ENCODE measurements around the gene ARFGEF2.
"Not testable (repeated sequence)": the region's sequence is repeated elsewhere in the genome, so short reads cannot be mapped to it uniquely, and the experiment has no call there.

ARFGEF2 gene

GRCh38 chr20:48930878-48931277 lies 9.4 kb downstream of the ARFGEF2 start:
- no peak for DNase-seq

DNA sequence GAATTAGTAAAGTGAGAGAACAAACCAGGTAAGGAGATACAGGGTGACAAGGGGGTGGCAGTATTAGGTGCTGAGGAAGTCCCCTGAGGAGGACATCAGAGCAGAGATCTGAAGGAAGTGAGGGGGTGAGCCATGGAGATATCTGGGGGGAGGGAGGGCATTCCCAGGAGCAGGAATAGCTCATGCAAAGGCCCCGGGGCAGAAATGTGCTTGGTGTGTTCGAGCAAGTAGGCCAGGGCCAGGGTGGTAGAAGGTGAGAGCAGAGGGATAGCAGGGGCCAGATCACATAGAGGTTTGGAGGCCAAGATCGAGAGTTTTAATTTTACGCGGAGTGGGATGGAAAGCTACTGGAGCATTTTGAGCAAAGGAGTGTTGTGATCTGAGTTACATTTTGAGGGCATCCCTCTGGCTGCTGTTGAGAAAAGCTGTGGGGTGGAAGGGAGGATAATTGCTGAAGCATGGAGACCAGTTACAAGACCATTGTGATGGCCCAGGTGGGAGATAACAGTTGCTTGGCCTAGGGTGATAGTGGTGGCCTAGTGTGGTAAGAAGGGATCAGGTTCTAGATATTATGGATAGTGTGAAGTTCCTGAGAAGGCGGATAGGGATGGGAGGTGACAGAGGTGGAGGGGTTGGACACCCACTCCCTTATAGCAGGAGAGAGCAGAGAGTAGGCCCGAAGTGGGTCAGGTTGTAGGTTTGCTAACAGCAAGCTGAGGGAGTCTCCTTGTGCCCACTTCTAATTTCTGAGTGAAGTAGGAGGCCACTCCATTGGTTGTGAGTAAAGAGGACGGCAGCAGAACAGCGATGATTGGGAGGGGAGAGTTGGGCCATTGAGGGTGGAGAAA lies 10.2 kb downstream of the ARFGEF2 start:
- no peak for DNase-seq

DNA sequence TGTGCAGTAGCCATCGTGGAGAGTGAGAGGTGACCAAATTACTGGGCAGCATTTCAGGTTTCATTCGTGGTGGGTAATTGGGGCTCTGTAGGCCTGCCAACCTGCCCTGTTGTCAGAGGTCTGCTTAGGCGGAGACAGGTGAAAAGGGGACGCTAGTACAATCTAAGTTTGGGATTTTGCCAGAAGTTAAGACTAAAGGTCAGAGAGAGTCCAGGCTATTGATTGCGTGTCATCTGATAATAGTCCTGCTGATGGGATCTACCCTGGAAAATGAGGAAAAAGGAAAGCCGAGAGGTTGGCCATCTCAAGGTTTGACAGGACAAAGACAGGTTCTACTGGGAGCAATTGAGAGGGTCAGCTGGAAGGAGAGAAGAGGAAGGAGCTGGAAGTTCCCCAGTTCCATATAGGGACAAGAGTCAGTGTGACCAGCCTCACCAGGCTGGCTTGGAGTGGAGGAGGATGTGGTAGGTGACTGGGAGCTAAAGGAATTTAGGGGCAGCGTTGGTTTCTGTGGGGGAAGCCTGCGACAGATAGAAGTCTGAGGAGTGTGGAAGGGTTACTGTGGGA lies 10.9 kb downstream of the ARFGEF2 start:
- DNase-seq, result no peak

DNA sequence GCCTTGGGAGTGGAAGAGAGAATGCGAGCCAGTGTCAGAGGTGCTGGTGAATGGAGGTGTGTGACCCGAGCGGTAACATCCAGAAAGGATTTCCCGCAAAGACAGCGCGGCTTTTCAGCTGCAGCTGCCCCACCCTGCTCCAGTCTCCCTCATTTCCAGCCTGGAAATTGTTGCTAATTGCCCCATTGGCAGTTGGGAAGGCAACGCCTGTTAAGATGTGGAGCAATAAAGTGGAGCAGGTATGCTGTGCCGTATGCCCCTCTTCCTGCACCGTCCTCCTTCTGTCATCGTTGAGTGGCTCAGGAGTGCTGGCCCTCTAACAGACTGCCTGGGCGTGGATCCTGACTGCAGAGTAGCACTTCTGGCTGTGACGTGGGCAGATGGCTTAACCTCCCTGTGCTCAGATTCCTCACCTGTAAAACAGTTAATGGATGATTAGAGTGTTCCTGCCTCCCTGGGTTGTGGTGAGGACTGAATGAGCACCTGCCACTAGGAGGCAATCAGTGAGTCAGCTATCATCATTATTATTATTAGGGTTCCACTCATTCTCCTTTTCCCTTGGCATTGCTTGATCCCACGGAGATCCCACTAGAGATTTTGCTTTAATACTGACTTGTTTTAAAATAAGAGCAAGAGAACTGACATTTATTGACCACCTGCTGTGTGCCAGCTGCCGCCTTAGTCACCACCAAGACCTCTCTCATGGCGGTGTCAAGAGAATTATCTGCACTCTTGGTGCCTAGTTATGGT lies 11.7 kb downstream of the ARFGEF2 start:
- no peak for DNase-seq

DNA sequence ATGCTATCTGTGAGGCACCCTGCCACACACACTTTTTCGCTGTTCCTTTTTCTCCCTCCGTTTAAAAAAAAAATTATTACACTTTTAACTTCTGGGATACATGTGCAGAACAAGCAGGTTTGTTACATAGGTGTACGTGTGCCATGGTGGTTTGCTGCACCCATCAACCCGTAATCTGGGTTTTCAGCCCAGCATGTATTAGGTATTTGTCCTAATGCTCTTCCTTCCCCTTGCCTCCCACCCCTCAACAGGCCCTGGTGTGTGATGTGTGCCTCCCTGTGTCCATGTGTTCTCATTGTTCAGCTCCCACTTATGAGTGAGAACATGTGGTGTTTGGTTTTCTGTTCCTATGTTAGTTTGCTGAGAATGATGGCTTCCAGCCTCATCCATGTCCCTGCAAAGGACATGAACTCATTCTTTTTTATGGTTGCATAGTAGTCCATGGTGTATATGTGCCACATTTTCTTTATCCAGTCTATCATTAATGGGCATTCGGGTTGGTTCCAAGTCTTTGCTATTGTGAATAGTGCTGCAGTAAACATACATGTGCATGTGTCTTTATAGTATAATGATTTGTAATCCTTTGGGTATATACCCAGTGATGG lies 12.9 kb downstream of the ARFGEF2 start:
- DNase-seq, result not testable (repeated sequence)

DNA sequence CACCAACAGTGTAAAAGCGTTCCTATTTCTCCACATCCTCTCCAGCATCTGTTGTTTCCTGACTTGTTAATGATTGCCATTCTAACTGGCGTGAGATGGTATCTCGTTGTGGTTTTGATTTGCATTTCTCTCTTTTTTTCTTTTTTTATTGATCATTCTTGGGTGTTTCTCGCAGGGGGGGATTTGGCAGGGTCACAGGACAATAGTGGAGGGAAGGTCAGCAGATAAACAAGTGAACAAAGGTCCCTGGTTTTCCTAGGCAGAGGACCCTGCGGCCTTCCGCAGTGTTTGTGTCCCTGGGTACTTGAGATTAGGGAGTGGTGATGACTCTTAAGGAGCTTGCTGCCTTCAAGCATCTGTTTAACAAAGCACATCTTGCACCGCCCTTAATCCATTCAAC lies 13.5 kb downstream of the ARFGEF2 start:
- not testable (repeated sequence) for DNase-seq

DNA sequence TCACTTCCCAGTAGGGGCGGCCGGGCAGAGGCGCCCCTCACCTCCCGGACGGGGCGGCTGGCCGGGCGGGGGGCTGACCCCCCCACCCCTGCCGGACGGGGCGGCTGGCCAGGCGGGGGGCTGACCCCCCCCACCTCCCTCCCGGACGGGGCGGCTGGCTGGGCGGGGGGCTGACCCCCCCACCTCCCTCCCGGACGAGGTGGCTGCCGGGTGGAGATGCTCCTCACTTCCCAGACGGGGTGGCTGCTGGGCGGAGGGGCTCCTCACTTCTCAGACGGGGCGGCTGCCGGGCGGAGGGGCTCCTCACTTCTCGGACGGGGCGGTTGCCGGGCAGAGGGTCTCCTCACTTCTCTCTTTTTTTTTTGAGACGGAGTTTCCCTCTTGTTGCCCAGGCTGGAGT lies 14.7 kb downstream of the ARFGEF2 start:
- not testable (repeated sequence) for DNase-seq

GRCh38 chr20:48937674-48938073 lies 16.2 kb downstream of the ARFGEF2 start:
- DNase-seq, result no peak

DNA sequence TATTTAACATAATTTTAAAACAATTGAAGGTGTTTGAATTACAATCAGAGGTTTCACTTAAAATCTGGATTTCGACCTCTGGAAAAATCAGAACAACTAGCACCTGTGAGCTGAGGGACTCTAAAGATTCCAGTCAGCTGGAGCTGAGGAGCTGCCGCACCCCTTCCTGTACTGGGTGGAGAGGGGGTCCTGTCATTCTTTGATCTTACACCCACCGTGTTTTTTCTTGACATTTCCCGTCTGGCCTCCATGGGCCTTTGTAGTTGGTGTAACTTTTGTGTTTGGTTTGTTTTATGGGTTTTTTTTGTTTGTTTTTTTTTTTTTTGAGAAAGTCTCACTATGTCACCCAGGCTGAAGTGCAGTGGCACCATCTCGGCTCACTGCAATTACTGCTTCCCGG lies 17.2 kb downstream of the ARFGEF2 start:
- no peak for DNase-seq

DNA sequence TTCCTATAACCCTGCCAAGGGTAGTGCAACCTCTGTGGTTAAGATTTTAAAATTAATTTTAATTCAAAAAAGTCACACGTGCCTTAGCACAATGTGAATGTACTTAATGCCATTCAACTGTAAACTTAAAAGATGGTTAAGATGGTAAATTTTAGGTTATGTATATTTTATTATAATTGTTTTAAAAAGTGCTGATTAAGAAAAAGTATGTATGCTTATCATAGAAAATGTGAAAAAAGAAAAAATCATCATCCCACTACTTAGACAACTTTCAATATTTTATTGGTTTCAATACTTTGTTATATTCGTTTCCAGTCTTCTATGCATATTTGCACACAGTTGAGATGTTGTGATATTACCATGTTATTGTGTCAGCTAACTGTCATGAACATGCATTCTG lies 18.7 kb downstream of the ARFGEF2 start:
- DNase-seq, result no peak

DNA sequence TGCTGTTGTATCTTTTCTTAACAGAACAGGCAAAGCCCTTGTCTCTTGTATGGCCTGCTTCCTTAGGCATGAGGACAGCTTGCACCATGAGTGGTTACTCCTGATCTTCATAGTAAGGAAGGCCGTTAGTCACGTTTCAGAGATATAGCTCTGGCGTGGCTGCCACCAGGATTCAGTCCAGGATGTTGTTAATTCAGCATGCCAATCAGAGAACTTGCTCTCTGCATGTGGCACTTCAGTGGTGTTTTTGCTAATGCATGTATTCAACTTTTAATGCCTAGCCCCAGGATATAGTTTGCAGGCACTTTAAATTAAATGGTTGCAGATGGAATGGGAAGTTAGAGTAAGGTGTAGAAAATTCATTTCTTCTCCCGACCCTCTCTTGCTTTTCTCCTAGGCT lies 20.0 kb downstream of the ARFGEF2 start:
- no peak for DNase-seq

DNA sequence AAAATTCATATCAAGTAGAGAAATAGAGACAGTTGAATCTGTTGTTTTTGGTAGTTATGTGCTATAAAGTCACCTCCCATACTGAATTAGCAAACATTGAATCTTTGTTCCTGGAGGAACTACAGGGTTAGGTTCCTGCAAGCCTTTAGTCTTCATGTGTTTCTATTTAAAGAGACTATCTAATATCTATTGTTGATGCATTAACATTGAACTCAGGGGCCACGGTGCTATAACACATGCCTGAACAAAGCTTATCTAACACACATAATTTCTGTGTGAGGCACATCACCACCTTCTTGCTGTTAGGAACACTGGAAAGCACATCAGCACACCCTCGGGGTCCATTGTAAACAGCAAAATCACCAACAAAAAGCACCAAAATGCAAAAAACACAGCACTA lies 21.2 kb downstream of the ARFGEF2 start:
- no peak for DNase-seq

DNA sequence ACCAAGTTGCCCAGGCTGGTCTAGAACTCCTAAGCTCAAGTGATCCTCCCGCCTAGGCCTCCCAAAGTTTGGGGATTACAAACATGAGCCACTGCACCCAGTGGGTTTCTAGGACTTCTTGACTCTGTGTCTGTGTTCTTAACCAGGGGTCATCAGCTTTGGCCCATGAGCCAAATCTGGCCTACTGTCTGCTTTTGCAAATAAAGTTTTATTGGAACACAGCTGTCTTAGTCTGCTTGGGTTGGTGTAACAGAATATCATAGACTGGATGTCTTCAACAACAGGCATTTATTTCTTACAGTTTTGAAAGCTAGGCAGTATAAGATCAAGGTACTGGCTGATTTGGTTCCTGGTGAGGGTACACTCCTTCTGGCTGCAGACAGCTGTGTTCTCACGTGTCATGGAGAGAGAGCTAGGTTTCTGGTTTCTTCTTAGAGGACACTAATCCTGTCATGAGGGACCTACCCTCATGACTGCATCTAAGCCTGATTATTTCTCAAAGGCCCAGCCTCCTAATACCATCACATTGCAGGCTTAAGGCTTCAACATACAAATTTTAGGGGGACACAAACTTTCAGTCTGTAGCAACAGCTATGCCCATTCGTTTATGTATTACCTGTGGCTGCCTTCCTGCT lies 23.3 kb downstream of the ARFGEF2 start:
- DNase-seq, result no peak

DNA sequence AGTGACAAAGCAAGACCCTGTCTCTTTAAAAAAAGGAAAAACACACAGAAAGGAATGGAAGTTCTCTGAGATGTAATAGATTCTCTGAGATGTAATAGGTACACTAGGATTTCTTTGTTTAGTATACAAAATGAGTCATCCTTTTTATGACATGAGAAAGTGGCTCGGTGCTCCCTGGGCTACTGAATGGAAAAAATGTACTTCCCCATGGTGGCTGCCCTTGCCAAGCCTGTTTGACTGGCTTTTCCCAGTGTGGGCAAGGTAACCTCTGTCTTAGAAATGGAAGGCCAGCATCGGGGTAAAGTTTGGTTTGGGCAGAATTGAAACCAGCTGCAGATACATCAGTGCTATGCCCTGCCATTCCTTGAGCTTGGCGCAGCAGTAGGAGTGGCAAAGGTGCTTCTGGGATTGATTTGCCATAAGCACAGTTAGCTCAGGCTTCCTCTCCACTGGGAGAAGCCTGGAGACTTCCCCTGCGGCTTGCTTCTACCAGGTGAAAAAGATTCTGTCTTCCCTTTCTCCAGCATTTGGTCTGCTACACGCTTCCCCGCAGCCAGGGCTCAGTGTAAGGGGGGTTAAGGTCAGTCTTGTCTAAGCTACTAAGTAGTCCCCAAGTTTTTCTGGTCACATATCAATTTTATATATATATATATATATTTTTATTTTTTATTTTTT lies 24.5 kb downstream of the ARFGEF2 start:
- no peak for DNase-seq

DNA sequence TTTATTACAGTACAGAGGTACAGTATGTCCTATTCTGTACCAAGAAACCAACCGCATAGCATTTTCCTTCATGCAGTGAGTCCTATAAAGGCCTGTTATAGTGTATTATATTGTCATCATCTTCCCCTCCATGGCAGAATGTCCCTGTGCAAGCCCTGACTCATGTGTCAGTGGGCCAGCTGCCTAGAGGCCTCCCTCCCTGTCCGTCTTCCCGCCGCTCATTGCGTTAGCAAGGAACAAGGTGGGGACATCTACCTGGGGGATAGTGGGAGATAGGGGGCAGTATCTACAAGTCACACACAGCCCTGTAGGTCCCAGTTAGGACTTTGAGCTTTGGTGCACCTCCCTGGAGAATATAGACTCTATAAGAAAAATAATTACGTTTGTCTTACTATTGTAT lies 27.1 kb downstream of the ARFGEF2 start:
- DNase-seq, result no peak

DNA sequence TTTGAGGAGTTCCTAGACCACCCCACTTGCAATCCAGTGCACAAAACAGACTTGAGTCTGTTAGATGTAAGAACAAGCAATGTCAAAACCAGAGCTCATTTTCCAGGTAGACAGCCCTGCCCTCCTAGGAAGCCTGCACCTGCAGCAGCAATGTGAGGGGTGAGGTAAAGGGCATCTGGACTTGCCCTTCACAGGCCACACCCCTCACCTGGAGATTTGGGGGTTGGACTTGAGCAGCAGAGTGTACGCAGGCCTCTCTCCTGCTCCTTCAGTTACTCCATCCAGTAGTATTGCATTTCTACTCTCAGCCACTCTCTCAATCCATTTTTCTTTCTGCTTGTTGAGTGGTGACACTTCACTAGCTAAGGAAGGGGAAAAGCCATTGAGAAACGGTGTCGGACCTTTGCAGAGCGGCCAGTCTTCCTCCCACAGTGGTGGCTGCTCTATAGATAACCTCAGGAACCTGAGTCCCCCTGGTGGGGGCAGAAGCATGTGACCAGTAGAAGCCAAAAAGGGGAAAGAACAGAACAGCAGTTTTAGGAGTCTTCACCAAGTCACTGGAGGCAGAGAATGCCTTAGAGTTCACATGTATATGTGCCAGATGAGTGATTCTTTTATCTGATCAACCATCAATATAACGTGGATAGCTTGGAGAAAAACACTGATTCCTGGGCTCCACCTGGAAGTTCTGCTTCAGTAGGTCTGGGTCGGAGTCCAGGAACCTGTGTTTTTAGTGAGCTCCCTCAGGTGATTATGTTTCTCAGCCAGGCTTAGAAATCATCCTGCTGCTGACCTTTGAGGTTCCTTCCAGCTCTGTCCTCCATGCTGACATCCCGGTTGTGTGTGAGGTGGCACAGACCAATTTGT lies 28.0 kb downstream of the ARFGEF2 start:
- DNase-seq, result no peak

GRCh38 chr20:48951041-48951440 lies 29.5 kb downstream of the ARFGEF2 start:
- DNase-seq, result no peak

GRCh38 chr20:48951646-48952045 lies 30.1 kb downstream of the ARFGEF2 start:
- no peak for DNase-seq

- DNase-seq, result no peak
These were observed 31.1 kb downstream of the ARFGEF2 start for GRCh38 chr20:48952656-48953055.

DNA sequence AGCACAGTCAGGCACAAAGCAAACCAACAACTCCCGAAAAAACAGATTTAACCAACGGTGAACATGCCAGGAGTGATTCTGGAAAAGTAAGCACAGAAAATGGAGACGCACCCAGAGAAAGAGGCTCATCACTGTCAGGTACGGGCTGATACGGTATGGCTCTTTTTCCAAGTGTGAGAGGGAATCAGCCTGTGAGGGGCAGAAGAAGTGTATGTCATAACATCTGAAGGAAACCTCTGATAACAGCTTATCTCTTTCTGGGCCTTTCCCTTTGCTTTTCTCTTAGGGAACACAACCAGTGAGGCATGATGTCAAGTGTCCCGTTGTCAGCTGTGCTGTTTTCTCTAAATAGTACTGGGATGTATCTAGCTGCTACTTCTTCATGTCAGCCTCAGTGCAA lies 32.1 kb downstream of the ARFGEF2 start:
- DNase-seq, result no peak

- DNase-seq, result no peak
These were observed 34.5 kb downstream of the ARFGEF2 start for GRCh38 chr20:48956052-48956451.

All from CD4-positive, alpha-beta T cell treated with Interleukin-12 subunit alpha and Interleukin-12 subunit beta, for 1 hour (primary cell).